ENCODE data around the gene PCDHGB6. TPM values are rescaled to one million over a fixed set of nuclear protein-coding genes. Genes with fewer than 3 reads are reported as not detected.

The PCDHGB6 gene
- total and polyA plus RNA-seq, 2 experiments from 2014 or later, result 2.8 to 8.1 TPM

DNA sequence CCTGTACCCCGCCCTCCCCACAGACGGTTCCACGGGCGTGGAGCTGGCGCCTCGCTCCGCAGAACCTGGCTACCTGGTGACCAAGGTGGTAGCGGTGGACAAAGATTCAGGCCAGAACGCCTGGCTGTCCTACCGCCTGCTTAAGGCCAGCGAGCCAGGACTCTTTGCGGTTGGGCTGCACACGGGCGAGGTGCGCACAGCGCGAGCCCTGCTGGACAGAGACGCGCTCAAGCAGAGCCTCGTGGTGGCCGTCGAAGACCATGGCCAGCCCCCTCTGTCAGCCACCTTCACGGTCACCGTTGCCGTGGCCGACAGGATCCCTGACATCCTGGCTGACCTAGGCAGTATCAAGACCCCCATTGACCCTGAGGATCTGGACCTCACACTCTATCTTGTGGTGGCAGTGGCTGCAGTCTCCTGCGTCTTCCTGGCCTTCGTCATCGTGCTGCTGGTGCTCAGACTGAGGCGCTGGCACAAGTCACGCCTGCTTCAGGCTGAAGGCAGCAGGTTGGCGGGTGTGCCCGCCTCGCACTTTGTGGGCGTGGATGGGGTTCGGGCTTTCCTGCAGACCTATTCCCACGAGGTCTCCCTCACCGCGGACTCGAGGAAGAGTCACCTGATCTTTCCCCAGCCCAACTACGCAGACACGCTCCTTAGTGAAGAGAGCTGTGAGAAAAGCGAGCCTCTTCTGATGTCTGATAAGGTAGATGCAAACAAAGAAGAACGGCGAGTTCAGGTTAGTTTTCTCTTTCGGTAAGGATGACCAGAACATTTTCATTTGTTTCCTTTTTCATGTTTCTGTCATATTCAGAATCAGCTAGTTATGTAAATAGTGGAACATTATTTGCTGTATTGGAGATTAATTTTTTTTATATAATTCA lies 41.6 kb upstream of the PCDHGB6 start:
- H3K4me1 Mint-ChIP-seq, result peaks cover 9% of the 10 kb centered on the region
- Histone ChIP-seq H3K4me3 (no peak overlapping the region), H3F3A (replicated peaks; ENCODE audit: low read depth) (no peaks in the 10 kb centered on the region), H3K4me2 (no peak overlapping the region), H3K27me3 (ENCODE audit: insufficient read depth) (no peaks in the 10 kb centered on the region), H3K9me2 (ENCODE audit: insufficient read depth) (no peaks in the 10 kb centered on the region), H2AFZ (no peak overlapping the region), H3K36me3 (ENCODE audit: insufficient read depth) (peaks cover 4% of the 10 kb centered on the region; the same call in 1 of the 2 replicates), H4K20me1 (replicated peaks; ENCODE audit: insufficient read depth) (no peaks in the 10 kb centered on the region), H3K27ac (ENCODE audit: low read depth) (no peak overlapping the region), H3K79me2 (replicated peaks; ENCODE audit: insufficient read depth) (no peaks in the 10 kb centered on the region), H3K4me1 (ENCODE audit: insufficient read depth) (peaks cover 17% of the 10 kb centered on the region; the same call in 1 of the 2 replicates)
- H3K36me3 Mint-ChIP-seq (ENCODE audit: low read depth), result peaks cover 61% of the 10 kb centered on the region
- TF ChIP-seq EZH2phosphoT487 (IDR thresholded peaks at IDR 0.05; ENCODE audit: unreplicated experiment) (no peak), ZNF114 (CRISPR knock-in tag; IDR thresholded peaks at IDR 0.05) (no peak), CREB1 (CRISPR knock-in tag; IDR thresholded peaks at IDR 0.05; ENCODE audit: low read depth) (no peak), POLR2AphosphoS5 (IDR thresholded peaks at IDR 0.05; ENCODE audit: low read depth) (no peak), ZNF331 (CRISPR knock-in tag; IDR thresholded peaks at IDR 0.05; ENCODE audit: low read depth) (no peak), JUNB (IDR thresholded peaks at IDR 0.05; ENCODE audit: unreplicated experiment) (no peak), EZH2 (IDR thresholded peaks at IDR 0.05; ENCODE audit: low read depth, unreplicated experiment) (no peak), STAT1 (IDR thresholded peaks at IDR 0.05; ENCODE audit: unreplicated experiment) (no peak), NANOG (IDR thresholded peaks at IDR 0.05; ENCODE audit: borderline replicate concordance) (no peak), ZNF462 (CRISPR knock-in tag; IDR thresholded peaks at IDR 0.05) (no peak)
- TF ChIP-seq, protein P1, sequence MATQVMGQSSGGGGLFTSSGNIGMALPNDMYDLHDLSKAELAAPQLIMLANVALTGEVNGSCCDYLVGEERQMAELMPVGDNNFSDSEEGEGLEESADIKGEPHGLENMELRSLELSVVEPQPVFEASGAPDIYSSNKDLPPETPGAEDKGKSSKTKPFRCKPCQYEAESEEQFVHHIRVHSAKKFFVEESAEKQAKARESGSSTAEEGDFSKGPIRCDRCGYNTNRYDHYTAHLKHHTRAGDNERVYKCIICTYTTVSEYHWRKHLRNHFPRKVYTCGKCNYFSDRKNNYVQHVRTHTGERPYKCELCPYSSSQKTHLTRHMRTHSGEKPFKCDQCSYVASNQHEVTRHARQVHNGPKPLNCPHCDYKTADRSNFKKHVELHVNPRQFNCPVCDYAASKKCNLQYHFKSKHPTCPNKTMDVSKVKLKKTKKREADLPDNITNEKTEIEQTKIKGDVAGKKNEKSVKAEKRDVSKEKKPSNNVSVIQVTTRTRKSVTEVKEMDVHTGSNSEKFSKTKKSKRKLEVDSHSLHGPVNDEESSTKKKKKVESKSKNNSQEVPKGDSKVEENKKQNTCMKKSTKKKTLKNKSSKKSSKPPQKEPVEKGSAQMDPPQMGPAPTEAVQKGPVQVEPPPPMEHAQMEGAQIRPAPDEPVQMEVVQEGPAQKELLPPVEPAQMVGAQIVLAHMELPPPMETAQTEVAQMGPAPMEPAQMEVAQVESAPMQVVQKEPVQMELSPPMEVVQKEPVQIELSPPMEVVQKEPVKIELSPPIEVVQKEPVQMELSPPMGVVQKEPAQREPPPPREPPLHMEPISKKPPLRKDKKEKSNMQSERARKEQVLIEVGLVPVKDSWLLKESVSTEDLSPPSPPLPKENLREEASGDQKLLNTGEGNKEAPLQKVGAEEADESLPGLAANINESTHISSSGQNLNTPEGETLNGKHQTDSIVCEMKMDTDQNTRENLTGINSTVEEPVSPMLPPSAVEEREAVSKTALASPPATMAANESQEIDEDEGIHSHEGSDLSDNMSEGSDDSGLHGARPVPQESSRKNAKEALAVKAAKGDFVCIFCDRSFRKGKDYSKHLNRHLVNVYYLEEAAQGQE (IDR thresholded peaks at IDR 0.05; ENCODE audit: unreplicated experiment), result no peak
- TF ChIP-seq, protein P2, sequence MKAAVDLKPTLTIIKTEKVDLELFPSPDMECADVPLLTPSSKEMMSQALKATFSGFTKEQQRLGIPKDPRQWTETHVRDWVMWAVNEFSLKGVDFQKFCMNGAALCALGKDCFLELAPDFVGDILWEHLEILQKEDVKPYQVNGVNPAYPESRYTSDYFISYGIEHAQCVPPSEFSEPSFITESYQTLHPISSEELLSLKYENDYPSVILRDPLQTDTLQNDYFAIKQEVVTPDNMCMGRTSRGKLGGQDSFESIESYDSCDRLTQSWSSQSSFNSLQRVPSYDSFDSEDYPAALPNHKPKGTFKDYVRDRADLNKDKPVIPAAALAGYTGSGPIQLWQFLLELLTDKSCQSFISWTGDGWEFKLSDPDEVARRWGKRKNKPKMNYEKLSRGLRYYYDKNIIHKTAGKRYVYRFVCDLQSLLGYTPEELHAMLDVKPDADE (IDR thresholded peaks at IDR 0.05), result no peak
- H3K9me3 Mint-ChIP-seq, result peaks cover 69% of the 10 kb centered on the region
- no peak overlapping the region for H3K4me3 Mint-ChIP-seq
- no peak for ATAC-seq
- H3K27me3 Mint-ChIP-seq (ENCODE audit: insufficient read depth, low read depth, poor library complexity), result peaks cover 9% of the 10 kb centered on the region
- H3K27ac Mint-ChIP-seq, result no peak overlapping the region
- DNase-seq (ENCODE audit: low spot score), result no peak

All from GM23338 (cell line).